Stimulated activated CD8-positive, alpha-beta memory T cell treated with anti-CD3 and anti-CD28 coated beads, Interleukin-4, amount 100 ng/mL, for 24 hours (primary cell): Measurements from ENCODE around the gene PCED1B.
A peak's percentile ranks its signal among the peaks of the same experiment; 100 is the strongest.
"Not testable (repeated sequence)": the region's sequence is repeated elsewhere in the genome, so short reads cannot be mapped to it uniquely, and the experiment has no call there.

Experiments used
- DNase-seq: peaks from one replicate; pipeline ENCODE4 v3.0.0-alpha.2; 2020; ENCODE audit warnings: low read depth

The PCED1B gene

DNA sequence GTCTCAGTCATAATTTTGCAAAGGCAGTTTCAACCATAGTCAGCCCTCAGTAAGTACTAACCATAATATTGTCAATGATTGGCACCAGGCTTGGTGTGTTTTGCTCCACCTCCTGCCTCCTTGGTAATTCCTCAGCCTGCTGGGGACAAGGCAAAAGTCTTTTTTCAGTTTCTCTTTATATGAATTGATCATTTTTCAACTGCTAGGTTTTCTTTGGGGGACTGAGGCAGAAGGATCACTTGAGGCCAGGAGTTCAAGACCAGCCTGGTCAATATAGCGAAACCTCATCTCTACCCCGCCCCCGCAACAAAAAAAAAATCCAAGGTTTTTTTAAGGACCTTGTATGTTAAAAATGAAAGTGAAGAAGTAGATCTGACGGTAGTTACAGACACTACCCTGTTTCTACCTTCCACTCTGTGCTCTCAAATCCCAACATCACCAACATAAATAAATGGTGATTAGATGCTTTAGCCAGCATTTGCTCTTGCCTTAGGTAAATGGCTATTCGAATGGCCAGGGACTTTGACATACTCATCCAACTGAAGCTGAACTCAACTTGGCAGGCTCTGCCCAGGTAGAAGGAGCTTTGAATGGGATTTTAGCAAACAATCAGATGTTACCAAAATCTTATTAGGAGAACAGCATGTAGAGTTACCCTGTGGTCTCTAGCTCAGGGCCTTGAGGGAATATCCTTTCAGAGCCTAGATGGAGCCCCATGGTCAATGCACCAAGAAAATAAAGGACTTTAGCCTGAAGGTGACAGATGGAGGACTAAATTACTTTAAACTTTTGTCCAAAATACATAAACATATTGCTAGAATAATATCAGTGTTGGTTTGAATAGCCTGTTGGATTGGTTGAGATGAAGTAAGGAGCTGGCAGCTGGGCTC lies 127.3 kb downstream of the PCED1B start:
- no peak for DNase-seq

DNA sequence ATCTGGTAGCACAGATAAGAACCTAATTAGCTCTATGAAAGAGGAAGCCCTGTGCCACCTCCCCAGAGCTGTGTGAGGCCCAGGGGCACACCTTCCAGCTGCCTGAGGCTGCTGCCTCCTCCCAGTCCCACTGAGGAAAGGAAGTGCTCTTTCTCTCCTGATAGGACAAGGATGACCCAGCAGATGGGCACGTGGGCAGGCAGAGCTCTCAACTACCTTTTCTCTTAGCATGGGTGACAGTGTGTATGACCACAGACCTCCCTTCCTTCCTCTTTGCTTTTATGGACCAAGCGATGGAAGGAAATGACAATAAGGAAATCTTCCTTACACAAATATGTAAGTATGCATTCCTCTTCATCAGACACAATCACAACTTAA lies 127.9 kb downstream of the PCED1B start:
- DNase-seq = no peak

DNA sequence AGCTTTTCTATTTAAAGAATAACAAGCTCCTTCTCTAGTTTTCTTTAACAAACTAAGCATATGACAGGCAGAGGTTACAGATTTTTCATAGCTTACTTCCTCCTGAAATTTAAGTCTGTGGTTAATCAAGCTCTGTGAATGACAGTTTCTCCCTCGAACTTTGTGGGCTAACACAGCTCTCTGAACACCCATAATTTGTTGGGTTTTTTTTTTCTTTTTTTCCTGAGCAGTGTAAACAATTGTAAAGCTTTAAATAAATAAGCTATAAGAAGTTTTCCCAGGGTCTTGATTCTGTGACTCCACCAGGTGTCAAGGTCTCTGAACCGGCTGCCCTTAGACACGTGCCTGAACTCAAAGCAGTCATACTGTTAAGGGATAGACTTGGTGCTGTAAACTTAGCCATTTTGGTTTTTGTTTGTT lies 128.4 kb downstream of the PCED1B start:
- no peak for DNase-seq

DNA sequence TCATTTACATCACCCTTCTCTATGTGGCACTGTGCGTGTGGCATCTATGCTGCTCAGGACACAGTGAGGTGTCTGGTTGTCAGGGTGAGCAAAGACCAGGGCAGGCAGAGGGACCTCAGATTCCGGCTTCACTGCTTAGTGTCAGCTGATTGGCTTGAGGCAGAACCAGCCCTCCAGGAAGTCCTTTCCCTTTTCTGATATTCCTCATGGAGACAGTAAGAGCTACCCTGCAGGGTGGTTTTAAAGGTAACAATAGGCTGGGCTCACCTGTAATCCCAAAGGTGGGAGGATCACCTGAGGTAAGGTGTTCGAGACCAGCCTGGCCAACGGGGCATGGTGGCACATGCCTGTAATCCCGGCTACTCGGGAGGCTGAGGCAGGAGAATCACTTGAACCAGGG lies 129.6 kb downstream of the PCED1B start:
- no peak for DNase-seq

DNA sequence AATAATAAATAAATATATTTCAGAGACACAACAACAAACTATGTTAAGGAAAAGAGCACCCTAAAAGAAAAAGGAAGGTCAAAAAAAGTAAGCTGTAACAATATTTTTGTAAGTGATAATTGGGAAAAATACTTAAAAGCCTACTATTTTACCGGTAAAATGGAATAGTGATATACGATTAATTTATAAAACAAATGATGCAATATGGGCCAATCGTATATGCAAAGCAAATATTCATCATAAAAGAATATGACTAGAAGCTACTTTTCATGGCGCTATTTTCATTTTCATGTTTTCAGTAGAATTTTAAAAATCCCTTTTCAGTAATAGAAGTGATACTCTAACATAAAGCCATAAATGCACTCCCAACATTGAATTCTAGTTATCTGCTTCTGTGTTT lies 131.4 kb downstream of the PCED1B start:
- no peak for DNase-seq

DNA sequence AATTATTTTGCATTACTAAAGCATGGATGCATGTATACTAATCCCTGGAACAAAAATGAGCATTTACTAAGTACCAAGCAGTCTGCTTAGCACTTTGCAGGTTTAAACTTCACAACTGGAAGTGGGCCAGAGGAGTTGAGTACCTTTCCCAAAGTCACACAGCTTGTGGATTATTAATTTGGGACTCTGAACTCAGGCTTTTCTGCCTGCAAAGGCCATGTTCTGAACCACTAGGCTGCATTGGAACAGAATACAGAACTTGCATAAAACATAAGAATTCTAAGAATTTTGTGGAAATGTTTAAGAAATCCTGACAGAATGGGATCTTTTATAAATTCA lies 133.2 kb downstream of the PCED1B start:
- no peak for DNase-seq

DNA sequence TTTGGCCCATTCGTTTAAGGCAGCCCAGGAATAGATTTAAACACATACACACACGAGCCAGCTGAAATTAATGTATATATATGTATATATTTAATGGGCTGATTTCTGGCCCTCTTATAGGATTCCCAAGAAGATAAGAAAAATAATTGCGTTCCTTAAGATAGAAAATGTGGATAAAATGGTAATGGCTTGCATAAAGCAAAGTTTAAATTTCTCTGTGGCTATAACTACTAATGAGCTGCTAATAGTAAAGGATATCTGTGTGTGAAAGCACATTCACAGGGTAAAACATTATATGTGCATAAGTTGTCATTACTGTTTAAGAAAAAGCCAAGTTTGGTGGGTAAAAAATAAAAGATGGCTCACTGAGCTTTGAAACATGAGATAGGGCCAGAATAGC lies 134.0 kb downstream of the PCED1B start:
- no peak for DNase-seq

DNA sequence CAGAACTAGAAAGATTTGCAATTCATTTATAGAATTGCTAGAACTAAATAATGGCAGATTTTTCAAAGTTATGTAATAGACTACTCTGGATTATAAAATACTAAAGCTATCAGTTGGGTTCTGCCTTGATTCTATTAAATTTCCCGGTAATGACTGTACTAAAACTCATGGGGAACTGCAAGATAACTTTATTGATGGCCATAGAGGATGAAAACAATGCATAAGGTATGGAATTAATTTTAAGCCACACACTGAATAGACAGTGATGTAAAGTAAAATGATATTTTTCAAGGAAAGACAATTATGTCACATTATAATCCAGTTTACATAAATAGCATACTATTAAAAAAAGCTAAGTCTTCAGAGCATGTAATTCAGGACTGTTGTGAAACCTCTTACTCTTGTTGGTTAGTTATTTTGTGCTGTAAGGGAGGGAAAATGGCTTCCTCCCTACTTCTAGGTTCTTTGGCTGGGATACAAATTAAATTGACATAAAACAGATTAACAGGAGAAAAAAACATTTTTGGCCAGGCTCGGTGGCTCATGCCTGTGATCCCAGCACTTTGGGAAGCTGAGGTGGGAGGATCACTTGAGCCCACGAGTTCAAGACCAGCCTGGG lies 134.7 kb downstream of the PCED1B start:
- no peak for DNase-seq

DNA sequence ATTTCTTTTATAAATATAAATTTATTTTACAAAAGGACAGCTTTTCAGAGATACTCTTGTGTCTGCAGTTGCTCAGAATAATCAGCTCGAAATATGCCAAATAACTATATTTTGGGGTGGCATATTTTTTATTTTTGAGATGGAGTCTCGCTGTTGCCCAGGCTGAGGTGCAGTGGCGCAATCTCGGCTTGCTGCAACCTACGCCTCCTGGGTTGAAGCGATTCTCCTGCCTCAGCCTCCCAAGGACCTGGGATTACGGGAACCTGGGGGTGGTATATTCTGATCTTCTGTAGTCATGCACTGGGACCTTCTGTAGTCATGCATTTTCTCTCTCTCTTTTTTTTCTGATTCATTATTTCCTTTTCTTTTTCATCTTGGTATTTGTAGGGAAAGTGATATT lies 135.3 kb downstream of the PCED1B start:
- DNase-seq = no peak

DNA sequence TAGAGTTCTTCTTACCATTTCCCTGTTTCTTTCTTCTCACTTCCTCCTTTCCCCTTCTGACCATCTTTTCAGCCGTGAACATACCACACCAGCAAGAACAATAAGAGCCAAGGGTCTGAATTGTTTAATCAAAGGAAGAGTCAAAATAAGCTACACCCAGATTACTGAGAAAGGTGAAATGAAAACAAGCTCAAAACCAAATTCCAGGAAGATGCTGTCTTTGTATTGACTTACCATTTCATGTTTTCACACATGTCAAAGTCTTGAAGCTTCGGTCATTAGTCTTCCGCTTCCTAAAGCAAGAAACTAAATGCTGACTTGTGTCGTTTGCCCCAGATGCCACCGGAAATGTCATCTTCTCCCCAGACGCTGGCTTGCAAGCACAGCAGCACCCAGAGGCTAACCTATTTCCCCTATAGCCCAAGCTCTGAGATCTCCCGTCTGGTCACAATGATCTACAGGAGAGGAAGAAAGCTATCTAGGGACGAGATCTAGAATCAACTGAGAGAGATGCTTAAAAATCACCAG lies 136.8 kb downstream of the PCED1B start:
- DNase-seq = peak; percentile 42

DNA sequence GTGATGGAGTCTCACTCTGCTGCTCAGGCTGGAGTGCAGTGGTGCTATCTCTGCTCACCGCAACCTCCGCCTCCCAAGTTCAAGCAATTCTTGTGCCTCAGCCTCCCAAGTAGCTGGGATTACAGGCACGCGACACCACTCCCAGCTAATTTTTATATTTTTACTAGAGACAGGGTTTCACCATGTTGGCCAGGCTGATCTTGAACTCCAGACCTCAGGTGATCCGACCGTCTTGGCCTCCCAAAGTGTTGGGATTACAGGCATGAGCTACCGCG lies 138.1 kb downstream of the PCED1B start:
- not testable (repeated sequence) for DNase-seq

DNA sequence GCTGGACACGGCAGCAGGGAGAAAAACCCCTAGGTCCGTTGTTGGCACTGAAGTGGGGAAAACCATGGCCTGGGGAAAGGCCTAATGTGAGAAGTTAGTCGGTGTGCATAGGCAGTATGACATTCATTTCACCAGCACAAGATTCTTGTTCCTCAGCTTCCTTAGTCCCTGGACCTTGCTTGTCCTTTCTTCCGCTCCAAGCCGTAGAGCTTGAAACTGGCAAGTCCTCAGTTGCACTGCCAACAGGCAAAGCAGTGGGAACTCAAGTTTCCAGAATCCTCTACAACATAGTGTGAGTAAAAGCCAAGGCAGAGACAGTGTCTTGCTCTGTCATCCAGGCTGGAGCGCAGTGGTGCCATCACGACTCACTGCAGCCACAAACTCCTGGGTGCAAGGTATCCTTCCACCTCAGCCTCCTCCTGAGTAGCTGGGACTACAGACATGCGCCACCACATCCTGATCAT lies 138.8 kb downstream of the PCED1B start:
- DNase-seq = no peak

DNA sequence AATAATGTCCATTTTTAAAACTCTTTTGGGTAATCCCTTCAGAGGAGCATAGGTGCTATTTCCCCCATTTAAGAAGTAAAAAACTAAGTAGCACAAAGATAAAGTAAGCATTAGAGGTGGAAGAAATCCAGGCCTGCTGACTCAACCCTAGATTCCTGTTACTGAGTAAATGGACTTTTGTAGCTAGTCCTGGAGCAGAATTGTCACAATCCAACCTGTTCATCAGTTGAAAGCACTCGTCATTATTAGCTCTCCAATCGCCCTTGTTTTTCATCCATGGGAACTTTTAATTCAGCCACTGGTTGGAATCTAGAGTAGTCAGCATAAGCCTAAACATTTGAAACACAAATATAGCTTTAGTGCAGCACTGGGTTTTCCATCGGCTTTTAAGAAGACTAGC lies 139.8 kb downstream of the PCED1B start:
- DNase-seq = no peak

DNA sequence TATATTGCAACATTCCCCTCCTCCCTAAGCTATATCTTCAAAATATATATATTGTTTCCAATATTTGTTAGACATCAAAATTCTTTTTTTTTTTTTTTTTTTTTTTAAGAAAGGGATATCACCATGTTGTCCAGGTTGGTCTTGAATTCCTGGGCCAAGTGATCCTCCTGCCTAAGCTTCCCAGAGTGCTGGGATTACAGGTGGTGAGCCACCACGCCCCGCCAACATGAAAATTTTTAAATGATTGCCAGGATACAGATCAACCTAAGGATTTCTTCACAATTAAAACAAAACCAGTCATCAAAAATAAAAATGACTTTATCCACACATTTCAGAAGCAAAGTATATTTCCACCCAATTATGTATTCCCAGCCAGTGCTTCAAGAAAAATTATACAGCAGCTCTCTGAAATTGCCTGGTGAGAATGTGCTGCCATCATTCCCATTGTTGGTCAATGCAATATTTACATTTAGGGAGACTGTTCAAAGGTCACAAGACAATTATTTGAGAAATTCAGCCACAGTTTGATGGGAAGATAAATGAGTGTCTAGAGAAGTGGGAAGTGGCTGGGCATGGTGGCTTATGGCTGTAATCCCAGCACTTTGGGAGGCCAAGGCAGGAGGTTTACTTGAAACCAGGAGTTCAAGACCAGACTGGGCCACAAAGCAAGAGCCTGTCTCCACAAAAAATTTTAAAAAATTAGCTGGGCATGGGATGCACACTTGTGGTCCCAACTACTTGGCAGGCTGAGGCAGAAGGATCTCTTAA lies 142.0 kb downstream of the PCED1B start:
- DNase-seq = no peak

DNA sequence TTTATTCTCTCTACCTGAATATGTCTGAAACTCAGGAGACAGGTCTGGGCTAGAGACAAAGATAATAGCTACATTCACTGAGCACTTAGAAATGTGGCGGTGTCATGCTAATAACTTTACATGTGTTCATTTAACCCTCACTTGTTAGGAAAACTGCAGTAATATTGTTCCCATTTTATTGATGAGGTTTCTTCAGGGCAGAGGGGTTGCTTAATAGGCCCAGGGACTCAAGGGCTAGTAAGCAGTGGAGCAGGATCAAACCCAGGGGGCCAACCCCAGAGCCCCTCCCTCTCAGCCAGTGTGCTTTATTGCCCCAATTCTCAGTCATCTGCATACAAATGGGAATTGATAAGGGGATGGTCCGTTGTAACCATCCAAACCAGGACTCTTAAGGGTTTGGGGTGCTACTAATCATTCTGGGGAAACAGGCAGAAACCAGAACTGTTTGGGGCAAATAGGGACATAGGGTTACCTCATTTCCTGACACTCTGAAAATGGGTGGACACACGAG lies 143.2 kb downstream of the PCED1B start:
- DNase-seq = no peak

DNA sequence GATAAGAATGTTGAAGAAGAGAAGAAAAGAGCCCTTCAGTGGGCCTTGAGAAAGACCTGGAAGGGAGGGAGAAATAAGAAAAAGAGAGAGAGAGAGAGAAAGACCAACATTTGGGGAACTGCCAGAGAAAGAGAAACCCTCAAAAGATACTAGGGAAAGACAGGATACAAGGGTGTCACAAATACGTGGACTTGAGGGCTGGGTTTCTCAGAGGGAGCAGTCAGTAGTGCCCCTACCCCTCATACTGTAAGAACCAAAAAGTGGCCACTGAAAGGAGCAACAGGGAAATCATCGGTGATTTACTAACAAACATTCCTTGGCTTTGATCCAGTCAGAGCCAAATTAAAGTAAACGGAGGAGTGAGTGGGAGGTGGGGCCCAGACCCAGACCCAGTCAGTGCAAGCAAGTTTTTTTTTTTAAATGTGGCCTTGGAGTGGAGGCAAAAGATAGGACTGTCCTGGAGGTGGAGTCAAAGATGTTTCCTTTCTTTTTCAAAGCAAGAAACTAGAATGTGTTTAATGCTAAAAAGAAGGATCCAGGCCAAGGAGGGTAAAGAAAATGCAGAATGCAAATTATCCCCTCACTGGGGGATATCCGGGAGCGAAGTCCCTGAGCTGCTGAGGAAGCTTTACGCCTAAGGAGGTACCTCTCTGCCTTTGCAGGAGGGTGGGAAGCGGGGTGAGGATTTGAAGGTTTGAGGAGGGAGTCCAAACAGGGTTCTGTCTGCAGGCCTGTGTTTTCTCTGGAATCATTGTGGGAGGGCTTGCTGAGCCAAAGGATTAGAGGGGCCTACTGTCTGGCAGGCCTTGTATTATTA lies 143.8 kb downstream of the PCED1B start:
- no peak for DNase-seq

DNA sequence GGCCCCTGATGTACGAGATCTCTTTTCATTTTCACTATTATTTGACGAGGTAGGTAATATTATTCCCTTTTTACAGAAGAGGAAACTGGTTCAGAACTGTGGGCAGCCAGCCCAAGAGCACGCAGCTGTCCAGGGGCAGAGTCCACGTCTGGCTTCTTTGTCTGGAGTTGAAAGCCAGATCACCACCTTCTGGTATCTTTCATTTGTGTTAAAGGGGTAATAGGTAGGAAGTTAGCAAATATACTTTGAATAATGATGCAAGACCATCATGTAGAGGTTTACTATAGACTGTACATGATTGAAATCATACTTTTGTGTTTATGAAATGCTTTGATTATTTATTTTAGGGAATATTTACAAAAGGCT lies 144.4 kb downstream of the PCED1B start:
- DNase-seq = no peak

DNA sequence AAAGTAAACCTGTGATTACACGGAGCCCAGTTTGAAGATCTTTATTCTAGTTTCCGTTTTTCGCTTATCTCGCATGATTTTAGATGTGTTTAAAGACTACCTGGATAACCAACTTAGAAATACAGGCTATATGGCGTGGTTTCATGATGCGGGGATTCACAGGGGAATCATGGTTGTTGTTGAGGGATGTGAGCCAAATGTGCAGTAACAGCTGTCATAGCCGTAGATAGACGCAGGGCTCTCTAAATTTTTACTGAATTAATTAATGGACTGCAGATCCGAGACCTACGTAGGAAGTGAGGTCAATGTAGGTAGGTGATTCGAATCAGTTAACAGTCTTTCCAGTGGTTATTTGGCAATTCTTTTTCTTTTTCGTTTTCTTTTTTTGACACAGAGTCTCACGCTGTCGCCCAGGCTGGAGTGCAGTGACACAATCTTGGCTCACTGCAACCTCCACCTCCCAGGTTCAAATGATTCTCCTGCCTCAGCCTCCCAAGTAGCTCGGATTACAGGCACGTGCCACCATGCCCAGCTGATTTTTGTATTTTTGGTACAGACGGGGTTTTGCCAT lies 145.2 kb downstream of the PCED1B start:
- no peak for DNase-seq

DNA sequence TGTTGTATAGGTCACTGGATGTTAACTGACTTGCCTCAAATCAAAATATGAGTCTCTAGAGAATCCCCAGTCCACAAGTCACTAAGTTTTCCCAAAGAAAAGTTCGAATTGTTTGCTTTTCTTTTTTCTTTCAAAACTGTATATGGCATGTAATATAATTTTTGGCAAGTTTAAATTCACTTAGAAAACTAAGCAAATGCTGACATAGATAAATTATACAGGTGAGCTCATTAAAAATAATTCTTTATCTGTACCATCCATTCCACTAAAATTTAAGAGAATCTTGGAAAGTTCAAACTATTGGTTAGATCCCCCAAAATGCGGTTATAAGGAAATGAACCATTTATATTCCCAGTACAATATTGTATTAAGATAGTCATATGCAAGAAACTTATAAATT lies 145.9 kb downstream of the PCED1B start:
- no peak for DNase-seq

DNA sequence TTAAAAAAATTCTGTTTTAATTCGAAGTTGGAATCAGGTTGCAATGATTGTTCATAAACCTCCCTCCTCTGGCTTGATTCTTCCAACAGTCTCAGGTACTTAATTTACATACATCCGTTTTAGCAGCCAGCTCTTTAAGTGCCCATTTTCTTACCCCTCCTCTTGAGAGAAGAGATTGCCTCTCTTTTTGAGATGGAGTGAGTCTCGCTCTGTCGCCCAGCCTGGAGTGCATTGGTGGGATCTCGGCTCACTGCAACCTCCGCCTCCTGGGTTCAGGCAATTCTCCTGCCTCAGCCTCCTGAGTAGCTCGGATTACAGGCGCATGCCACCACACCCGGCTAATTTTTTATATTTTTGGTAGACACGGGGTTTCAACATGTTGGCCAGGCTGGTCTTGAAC lies 146.8 kb downstream of the PCED1B start:
- no peak for DNase-seq

DNA sequence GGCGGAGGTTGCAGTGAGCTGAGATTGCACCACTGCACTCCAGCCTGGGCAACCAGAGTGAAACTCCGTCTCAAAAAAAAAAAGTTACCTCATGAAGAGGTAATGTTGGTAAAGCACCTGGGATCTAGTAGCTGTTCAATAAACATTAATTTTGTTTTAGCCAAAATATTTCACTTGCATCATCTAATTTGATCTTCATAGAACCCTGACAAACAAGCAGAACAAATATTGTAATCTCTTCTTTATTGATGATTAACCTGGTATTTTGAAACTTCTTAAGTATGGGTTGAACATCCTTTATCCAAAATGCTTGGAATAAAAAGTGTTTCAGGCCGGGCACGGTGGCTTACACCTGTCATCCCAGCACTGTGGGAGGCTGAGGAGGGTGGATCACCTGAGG lies 149.4 kb downstream of the PCED1B start:
- DNase-seq = no peak

DNA sequence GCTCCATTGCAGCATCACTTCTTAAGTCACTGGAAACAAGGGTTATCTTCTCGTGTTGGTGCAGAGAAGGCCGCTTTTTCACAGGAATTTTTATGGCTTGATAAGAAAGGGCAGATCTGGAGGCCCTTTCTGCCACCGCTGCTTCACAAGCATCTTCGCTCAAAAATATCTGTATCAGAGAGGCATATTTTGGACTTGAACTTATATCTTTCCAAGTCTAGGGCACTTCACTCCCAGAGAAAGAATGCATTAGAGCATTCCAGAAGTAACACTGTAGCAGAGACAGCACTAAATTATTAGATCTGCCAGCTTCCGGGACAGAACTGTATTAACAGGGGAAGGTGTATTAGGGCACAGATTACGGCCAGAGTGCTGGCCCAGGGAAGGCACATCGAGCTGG lies 152.0 kb downstream of the PCED1B start:
- no peak for DNase-seq
